ENCODE measurements around the gene AREL1. TPM values are rescaled to one million over a fixed set of nuclear protein-coding genes. Genes with fewer than 3 reads are reported as not detected.

The AREL1 gene
- total RNA-seq, 2 experiments from 2014 or later, result 30.6 to 35.9 TPM

GRCh38 chr14:74695406-74695805 is 17.5 kb downstream of the AREL1 start:
- H3K4me3 Mint-ChIP-seq, result no peak overlapping the region
- H3K4me1 Mint-ChIP-seq (ENCODE audit: low read depth), result peaks cover 21% of the 10 kb centered on the region
- ChIA-PET CTCF (no interaction called here), POLR2A (no interaction called here)
- intact Hi-C loops (cut with DNase I, micrococcal nuclease), result no loop called here
- H3K9me3 Mint-ChIP-seq, result no peaks in the 10 kb centered on the region
- H3K27me3 Mint-ChIP-seq, result no peaks in the 10 kb centered on the region
- Histone ChIP-seq H3K27me3 (ENCODE audit: control insufficient read depth in 1 of 2, insufficient read depth in 2 of 2, low read length in 2 of 2) (no peaks in the 10 kb centered on the region), H3K4me3 (ENCODE audit: low read length) (no peak overlapping the region), H3K9me3 (ENCODE audit: control insufficient read depth in 1 of 2, insufficient read depth in 1 of 2, low read length in 2 of 2) (no peaks in the 10 kb centered on the region), H3K36me3 (ENCODE audit: insufficient read depth, low read length) (peaks cover 39% of the 10 kb centered on the region), H3K27ac (ENCODE audit: low read depth in 1 of 2, low read length in 2 of 2) (no peak overlapping the region), H3K4me1 (ENCODE audit: insufficient read depth, low read length) (no peaks in the 10 kb centered on the region)
- DNase-seq, result no peak
- no peak for TF ChIP-seq CTCF (IDR thresholded peaks at IDR 0.05)
- no peak overlapping the region for H3K27ac Mint-ChIP-seq
- peaks cover 52% of the 10 kb centered on the region for H3K36me3 Mint-ChIP-seq (ENCODE audit: low read depth)
- ATAC-seq (ENCODE audit: poor library complexity), result no peak

DNA sequence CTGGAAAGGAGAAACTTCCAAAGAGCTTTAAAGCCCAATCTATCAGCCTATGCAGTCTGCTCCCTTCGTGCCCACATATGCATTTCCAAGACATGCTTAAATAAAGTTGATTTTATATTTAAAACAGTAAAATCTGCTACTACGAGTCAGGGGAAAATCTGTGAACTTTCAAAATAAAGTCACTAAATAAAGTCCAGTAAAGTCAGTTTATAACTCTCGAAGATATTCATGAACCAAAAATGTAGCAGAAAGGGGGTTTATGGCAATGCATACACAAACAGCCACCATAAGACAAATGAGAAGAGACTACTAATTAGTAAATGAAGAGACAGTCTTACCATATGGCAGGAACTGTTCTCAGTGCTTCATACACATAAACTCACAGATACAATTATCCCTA is 19.7 kb downstream of the AREL1 start:
- H3K27me3 Mint-ChIP-seq, result no peaks in the 10 kb centered on the region
- H3K4me3 Mint-ChIP-seq, result no peak overlapping the region
- ChIA-PET CTCF (no interaction called here), POLR2A (interaction anchor here (0.7 kb wide), 1 partner anchor 29 kb away, joined by 4 read pairs; no protein-coding TSS in a partner anchor)
- H3K4me1 Mint-ChIP-seq (ENCODE audit: low read depth), result peaks cover 17% of the 10 kb centered on the region
- no peak for ATAC-seq (ENCODE audit: poor library complexity)
- H3K36me3 ChIP-seq (ENCODE audit: insufficient read depth, low read length), result peaks cover 45% of the 10 kb centered on the region
- H3K4me1 ChIP-seq (ENCODE audit: insufficient read depth, low read length), result no peaks in the 10 kb centered on the region
- no peak for TF ChIP-seq CTCF (IDR thresholded peaks at IDR 0.05)
- no peak overlapping the region for H3K27ac ChIP-seq (ENCODE audit: low read depth in 1 of 2, low read length in 2 of 2)
- no peaks in the 10 kb centered on the region for H3K9me3 Mint-ChIP-seq
- H3K27ac Mint-ChIP-seq, result no peak overlapping the region
- H3K27me3 ChIP-seq (ENCODE audit: control insufficient read depth in 1 of 2, insufficient read depth in 2 of 2, low read length in 2 of 2), result no peaks in the 10 kb centered on the region
- H3K36me3 Mint-ChIP-seq (ENCODE audit: low read depth), result peaks cover 54% of the 10 kb centered on the region
- H3K4me3 ChIP-seq (ENCODE audit: low read length), result no peak overlapping the region
- DNase-seq, result no peak
- H3K9me3 ChIP-seq (ENCODE audit: control insufficient read depth in 1 of 2, insufficient read depth in 1 of 2, low read length in 2 of 2), result no peaks in the 10 kb centered on the region
- intact Hi-C loops (cut with DNase I, micrococcal nuclease), result no loop called here

GRCh38 chr14:74691456-74691855 is 21.4 kb downstream of the AREL1 start:
- H3K27me3 ChIP-seq (ENCODE audit: control insufficient read depth in 1 of 2, insufficient read depth in 2 of 2, low read length in 2 of 2), result no peaks in the 10 kb centered on the region
- H3K4me3 ChIP-seq (ENCODE audit: low read length), result no peak overlapping the region
- ChIA-PET CTCF (no interaction called here), POLR2A (no interaction called here)
- no peaks in the 10 kb centered on the region for H3K9me3 Mint-ChIP-seq
- ATAC-seq (ENCODE audit: poor library complexity) (no peak), DNase-seq (no peak)
- no peaks in the 10 kb centered on the region for H3K4me1 ChIP-seq (ENCODE audit: insufficient read depth, low read length)
- no peaks in the 10 kb centered on the region for H3K9me3 ChIP-seq (ENCODE audit: control insufficient read depth in 1 of 2, insufficient read depth in 1 of 2, low read length in 2 of 2)
- no peak overlapping the region for H3K27ac ChIP-seq (ENCODE audit: low read depth in 1 of 2, low read length in 2 of 2)
- H3K27ac Mint-ChIP-seq, result no peak overlapping the region
- H3K27me3 Mint-ChIP-seq, result no peaks in the 10 kb centered on the region
- no peak overlapping the region for H3K4me3 Mint-ChIP-seq
- peaks cover 48% of the 10 kb centered on the region for H3K36me3 ChIP-seq (ENCODE audit: insufficient read depth, low read length)
- intact Hi-C loops (cut with DNase I, micrococcal nuclease), result no loop called here
- peaks cover 9% of the 10 kb centered on the region for H3K4me1 Mint-ChIP-seq (ENCODE audit: low read depth)
- H3K36me3 Mint-ChIP-seq (ENCODE audit: low read depth), result peaks cover 57% of the 10 kb centered on the region
- TF ChIP-seq CTCF (IDR thresholded peaks at IDR 0.05), result no peak

Data from CD4-positive, alpha-beta T cell (primary cell).